ENCODE data around the gene SLC16A4.

DNA sequence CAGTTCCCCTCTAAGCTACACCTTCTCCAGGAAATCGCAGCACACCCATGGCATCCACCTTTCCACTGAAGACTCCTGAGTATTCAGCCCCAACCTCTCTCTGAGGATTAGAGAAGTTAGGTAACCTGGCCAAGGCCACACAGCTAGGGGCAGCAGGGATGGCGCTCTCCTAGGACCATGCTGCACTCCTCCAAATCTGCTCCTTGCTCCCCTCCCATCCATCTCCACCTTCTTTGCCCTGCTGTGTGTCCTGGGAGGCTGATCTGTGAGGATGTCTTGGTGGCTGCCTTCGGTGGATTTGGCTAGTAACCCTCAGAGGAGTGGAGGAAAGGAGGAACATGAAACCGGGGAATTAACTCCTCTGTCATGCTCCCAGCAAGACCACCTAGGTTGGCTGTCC lies 40.1 kb upstream of the SLC16A4 start:
- TF ChIP-seq, protein P1, sequence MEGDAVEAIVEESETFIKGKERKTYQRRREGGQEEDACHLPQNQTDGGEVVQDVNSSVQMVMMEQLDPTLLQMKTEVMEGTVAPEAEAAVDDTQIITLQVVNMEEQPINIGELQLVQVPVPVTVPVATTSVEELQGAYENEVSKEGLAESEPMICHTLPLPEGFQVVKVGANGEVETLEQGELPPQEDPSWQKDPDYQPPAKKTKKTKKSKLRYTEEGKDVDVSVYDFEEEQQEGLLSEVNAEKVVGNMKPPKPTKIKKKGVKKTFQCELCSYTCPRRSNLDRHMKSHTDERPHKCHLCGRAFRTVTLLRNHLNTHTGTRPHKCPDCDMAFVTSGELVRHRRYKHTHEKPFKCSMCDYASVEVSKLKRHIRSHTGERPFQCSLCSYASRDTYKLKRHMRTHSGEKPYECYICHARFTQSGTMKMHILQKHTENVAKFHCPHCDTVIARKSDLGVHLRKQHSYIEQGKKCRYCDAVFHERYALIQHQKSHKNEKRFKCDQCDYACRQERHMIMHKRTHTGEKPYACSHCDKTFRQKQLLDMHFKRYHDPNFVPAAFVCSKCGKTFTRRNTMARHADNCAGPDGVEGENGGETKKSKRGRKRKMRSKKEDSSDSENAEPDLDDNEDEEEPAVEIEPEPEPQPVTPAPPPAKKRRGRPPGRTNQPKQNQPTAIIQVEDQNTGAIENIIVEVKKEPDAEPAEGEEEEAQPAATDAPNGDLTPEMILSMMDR (IDR thresholded peaks at IDR 0.05; ENCODE audit: insufficient read depth, low read depth, low read length) = no peak
- no peak for TF ChIP-seq EZH2 (IDR thresholded peaks at IDR 0.05; ENCODE audit: insufficient read depth, low read length)
